Epithelial cell of esophagus (primary cell): ENCODE data around the gene SMIM43.
A peak's percentile ranks its signal among the peaks of the same experiment; 100 is the strongest.

Experiments
- DNase-seq: peaks from one replicate; pipeline ENCODE4 v3.0.0; 2010; ENCODE audit warnings: low read depth
- H3K4me3 ChIP-seq: 2 replicates; pipeline ENCODE4 v1.5.1; 2011; ENCODE audit warnings: mild to moderate bottlenecking, low read length, control low read depth
- CTCF ChIP-seq: IDR thresholded peaks from 2 replicates; pipeline ENCODE4 v1.5.1; 2011; ENCODE audit warnings: low read depth, mild to moderate bottlenecking, low read length, control low read depth, inconsistent platforms; ENCODE audit not compliant: insufficient read depth; ENCODE audit errors: missing control alignments

The SMIM43 gene

GRCh38 chr4:121800638-121800960 lies 35.6 kb upstream of the SMIM43 start:
- DNase-seq, result no peak
- peak overlapping the region; percentile 91 for H3K4me3 ChIP-seq
- no peak for TF ChIP-seq CTCF

GRCh38 chr4:121799867-121800501 lies 35.0 kb upstream of the SMIM43 start:
- no peak for TF ChIP-seq CTCF
- H3K4me3 ChIP-seq, result no peak overlapping the region
- no peak for DNase-seq

GRCh38 chr4:121799208-121799823 lies 34.4 kb upstream of the SMIM43 start:
- TF ChIP-seq CTCF, result no peak
- no peak for DNase-seq
- H3K4me3 ChIP-seq, result no peak overlapping the region

- no peak overlapping the region for H3K4me3 ChIP-seq
- TF ChIP-seq CTCF, result no peak
- DNase-seq, result no peak
Observed at GRCh38 chr4:121796283-121796682, 31.3 kb upstream of the SMIM43 start.

- TF ChIP-seq CTCF, result no peak
- no peak overlapping the region for H3K4me3 ChIP-seq
- no peak for DNase-seq
Observed at GRCh38 chr4:121794505-121795188, 29.7 kb upstream of the SMIM43 start.

GRCh38 chr4:121792966-121793365 lies 28.0 kb upstream of the SMIM43 start:
- no peak overlapping the region for H3K4me3 ChIP-seq
- TF ChIP-seq CTCF, result no peak
- peak; percentile 81 for DNase-seq
